ENCODE data around the gene DNAJA2.
A peak's percentile ranks its signal among the peaks of the same experiment; 100 is the strongest.

Gene DNAJA2

DNA sequence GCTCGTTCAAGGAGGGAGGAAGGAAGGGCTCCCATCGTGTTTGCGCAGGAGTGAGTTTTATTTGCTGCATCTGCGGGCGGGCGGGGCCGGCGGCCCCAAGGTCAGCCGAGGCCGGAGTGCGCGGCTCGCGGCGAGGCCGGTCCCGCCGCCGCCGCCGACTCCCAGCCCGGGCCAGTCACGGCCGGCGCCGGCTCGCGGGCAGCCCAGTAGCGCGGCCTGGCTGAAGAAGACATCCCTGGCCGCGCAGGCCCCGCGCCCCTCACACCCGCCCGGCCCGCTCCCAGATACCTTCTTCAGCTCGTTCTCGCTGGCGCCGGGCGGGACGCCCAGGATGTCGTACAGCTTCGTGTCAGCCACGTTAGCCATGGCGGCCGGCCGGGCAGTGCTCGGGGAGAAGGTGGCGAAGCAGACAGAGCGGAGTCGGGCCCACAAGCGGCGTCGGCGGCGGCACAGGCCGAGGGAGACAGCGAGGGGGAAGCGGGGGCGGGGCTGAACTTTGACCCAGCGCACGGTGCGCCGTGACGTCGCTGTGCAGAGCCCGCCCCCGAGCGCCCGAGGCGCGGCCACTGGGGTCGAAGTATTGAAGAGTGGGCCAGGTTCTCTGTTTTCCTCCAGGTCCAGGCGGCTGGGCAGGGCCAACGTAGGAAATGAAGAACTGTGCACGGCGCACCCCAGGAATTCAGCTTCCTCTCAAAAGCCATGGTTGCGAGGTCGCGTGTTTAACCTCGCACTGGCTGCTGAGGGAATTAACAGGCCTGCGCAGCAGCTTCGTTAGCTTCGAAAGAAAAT, at the start of gene DNAJA2 (continued):
- TF ChIP-seq, protein P1, sequence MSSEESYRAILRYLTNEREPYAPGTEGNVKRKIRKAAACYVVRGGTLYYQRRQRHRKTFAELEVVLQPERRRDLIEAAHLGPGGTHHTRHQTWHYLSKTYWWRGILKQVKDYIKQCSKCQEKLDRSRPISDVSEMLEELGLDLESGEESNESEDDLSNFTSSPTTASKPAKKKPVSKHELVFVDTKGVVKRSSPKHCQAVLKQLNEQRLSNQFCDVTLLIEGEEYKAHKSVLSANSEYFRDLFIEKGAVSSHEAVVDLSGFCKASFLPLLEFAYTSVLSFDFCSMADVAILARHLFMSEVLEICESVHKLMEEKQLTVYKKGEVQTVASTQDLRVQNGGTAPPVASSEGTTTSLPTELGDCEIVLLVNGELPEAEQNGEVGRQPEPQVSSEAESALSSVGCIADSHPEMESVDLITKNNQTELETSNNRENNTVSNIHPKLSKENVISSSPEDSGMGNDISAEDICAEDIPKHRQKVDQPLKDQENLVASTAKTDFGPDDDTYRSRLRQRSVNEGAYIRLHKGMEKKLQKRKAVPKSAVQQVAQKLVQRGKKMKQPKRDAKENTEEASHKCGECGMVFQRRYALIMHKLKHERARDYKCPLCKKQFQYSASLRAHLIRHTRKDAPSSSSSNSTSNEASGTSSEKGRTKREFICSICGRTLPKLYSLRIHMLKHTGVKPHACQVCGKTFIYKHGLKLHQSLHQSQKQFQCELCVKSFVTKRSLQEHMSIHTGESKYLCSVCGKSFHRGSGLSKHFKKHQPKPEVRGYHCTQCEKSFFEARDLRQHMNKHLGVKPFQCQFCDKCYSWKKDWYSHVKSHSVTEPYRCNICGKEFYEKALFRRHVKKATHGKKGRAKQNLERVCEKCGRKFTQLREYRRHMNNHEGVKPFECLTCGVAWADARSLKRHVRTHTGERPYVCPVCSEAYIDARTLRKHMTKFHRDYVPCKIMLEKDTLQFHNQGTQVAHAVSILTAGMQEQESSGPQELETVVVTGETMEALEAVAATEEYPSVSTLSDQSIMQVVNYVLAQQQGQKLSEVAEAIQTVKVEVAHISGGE (tag by site-specific recombination; conservative IDR thresholded peaks at IDR 0.05; ENCODE audit: low read depth), result peak; percentile 23; the same call in 1 of the 2 replicates
- TF ChIP-seq, protein P2, sequence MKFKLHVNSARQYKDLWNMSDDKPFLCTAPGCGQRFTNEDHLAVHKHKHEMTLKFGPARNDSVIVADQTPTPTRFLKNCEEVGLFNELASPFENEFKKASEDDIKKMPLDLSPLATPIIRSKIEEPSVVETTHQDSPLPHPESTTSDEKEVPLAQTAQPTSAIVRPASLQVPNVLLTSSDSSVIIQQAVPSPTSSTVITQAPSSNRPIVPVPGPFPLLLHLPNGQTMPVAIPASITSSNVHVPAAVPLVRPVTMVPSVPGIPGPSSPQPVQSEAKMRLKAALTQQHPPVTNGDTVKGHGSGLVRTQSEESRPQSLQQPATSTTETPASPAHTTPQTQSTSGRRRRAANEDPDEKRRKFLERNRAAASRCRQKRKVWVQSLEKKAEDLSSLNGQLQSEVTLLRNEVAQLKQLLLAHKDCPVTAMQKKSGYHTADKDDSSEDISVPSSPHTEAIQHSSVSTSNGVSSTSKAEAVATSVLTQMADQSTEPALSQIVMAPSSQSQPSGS (tag by site-specific recombination; IDR thresholded peaks at IDR 0.05; ENCODE audit: low read depth), result 0 out of 2 replicates have a peak, but pooled peaks have one; percentile 16
- TF ChIP-seq, protein P3, sequence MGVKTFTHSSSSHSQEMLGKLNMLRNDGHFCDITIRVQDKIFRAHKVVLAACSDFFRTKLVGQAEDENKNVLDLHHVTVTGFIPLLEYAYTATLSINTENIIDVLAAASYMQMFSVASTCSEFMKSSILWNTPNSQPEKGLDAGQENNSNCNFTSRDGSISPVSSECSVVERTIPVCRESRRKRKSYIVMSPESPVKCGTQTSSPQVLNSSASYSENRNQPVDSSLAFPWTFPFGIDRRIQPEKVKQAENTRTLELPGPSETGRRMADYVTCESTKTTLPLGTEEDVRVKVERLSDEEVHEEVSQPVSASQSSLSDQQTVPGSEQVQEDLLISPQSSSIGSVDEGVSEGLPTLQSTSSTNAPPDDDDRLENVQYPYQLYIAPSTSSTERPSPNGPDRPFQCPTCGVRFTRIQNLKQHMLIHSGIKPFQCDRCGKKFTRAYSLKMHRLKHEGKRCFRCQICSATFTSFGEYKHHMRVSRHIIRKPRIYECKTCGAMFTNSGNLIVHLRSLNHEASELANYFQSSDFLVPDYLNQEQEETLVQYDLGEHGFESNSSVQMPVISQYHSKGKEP (tag by site-specific recombination; IDR thresholded peaks at IDR 0.05), result 0 out of 2 replicates have a peak, but pooled peaks have one; percentile 31
- TF ChIP-seq, protein P4, sequence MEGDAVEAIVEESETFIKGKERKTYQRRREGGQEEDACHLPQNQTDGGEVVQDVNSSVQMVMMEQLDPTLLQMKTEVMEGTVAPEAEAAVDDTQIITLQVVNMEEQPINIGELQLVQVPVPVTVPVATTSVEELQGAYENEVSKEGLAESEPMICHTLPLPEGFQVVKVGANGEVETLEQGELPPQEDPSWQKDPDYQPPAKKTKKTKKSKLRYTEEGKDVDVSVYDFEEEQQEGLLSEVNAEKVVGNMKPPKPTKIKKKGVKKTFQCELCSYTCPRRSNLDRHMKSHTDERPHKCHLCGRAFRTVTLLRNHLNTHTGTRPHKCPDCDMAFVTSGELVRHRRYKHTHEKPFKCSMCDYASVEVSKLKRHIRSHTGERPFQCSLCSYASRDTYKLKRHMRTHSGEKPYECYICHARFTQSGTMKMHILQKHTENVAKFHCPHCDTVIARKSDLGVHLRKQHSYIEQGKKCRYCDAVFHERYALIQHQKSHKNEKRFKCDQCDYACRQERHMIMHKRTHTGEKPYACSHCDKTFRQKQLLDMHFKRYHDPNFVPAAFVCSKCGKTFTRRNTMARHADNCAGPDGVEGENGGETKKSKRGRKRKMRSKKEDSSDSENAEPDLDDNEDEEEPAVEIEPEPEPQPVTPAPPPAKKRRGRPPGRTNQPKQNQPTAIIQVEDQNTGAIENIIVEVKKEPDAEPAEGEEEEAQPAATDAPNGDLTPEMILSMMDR (tag by site-specific recombination; IDR thresholded peaks at IDR 0.05), result peak; percentile 23; the same call in 1 of the 2 replicates

DNA sequence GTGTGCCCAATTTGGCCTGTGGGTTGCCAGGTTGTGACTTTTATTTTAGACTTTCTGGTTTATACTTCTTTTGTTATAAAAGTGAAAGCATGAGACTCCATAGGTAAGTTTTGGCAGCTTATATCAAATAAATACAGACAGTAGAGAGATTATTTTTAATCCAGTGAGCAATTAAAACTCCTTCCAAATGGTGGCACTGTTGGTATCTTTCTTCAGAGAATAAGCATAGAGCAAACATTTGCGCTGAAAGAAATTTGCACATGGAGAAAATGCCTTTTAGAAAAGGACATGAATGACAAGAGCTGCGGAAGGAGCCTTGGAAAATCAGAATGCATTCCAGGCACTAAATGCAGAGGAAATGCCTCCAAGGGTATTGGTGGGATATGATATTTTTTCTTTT, 46.1 kb upstream of the DNAJA2 start:
- Histone ChIP-seq H3K27ac (ENCODE audit: extremely low read depth, low read depth, low read length) (no peak overlapping the region), H3K4me3 (ENCODE audit: low read depth, low read length) (no peak overlapping the region), H3K9me3 (ENCODE audit: control insufficient read depth, insufficient read depth, low read depth, low read length) (no peaks in the 10 kb centered on the region), H3K4me1 (ENCODE audit: control insufficient read depth, insufficient read depth, low read length) (no peaks in the 10 kb centered on the region), H3K36me3 (ENCODE audit: control insufficient read depth in 2 of 2, insufficient read depth in 1 of 2, low read length in 2 of 2) (no peaks in the 10 kb centered on the region; a peak in 1 of 3 replicates)
- ChIA-PET POLR2A (interaction anchor here (0.7 kb wide), 1 partner anchor 888 kb away, joined by 3 read pairs; no protein-coding TSS in a partner anchor), CTCF (interaction anchor here (0.6 to 2.3 kb wide), 8 partner anchors 10 to 1499 kb away, joined by 3 to 10 read pairs (median 4); partner anchors contain the start of gene DNAJA2)
- TF ChIP-seq KLF16 (tag by site-specific recombination; IDR thresholded peaks at IDR 0.05) (no peak), ZNF654 (tag by site-specific recombination; IDR thresholded peaks at IDR 0.05; ENCODE audit: low read depth) (0 out of 2 replicates have a peak, but pooled peaks have one; percentile 4)

DNA sequence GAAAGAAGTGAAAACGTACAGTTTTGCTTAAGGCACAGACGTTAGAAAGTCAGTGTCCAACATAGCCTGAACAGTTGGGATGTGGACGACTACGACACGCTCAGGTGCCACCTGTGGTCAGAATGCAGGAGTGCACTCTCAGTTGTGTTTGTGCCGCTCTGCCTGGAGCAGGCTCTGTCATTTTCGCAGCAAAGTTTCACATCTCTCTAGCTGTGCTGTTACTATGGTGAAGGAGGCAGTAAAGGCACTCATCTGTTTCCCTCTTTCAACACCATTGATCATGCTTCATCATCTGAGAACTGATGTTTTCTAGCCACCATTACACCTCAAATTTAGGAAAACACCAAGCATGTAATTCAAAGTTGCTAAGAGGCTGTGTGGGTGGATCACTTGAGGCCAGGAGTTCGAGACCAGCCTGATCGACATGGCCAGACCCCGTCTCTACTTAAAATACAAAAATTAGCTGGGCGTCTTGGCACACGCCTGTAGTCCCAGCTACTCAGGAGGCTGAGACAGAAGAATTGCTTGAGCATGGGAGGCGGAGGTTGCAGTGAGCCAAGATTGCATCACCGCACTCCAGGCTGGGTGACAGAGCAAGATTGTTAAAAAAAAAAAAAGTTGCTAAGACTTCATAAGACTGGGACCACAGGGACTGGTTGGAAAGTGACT, 44.9 kb upstream of the DNAJA2 start:
- H3K9me3 ChIP-seq (ENCODE audit: control insufficient read depth, insufficient read depth, low read depth, low read length), result no peaks in the 10 kb centered on the region
- H3K4me1 ChIP-seq (ENCODE audit: control insufficient read depth, insufficient read depth, low read length), result no peaks in the 10 kb centered on the region
- no peak overlapping the region for H3K27ac ChIP-seq (ENCODE audit: extremely low read depth, low read depth, low read length)
- TF ChIP-seq PRDM1 (tag by site-specific recombination; IDR thresholded peaks at IDR 0.05), result peak; percentile 64
- TF ChIP-seq, protein P4 (tag by site-specific recombination; IDR thresholded peaks at IDR 0.05), result peak; percentile 64; the same call in 1 of the 2 replicates
- 0 out of 2 replicates have a peak, but pooled peaks have one; percentile 1 for TF ChIP-seq ZNF335 (tag by site-specific recombination; conservative IDR thresholded peaks at IDR 0.05)
- no peak for TF ChIP-seq ZNF837 (tag by site-specific recombination; IDR thresholded peaks at IDR 0.05)
- H3K4me3 ChIP-seq (ENCODE audit: low read depth, low read length), result no peak overlapping the region
- no peaks in the 10 kb centered on the region; a peak in 1 of 3 replicates for H3K36me3 ChIP-seq (ENCODE audit: control insufficient read depth in 2 of 2, insufficient read depth in 1 of 2, low read length in 2 of 2)
- CTCF ChIA-PET, result interaction anchor here (0.6 to 2.3 kb wide), 11 partner anchors 9 to 1182 kb away, joined by 3 to 10 read pairs (median 4); partner anchors contain the start of gene DNAJA2
- POLR2A ChIA-PET, result interaction anchor here (0.7 kb wide), 1 partner anchor 126 kb away, joined by 3 read pairs; the partner anchor contains the start of gene NETO2

Data from HEK293 (cell line).